GM19328 (cell line): ENCODE results near the gene TMCO4.
"Not testable (repeated sequence)": the region's sequence is repeated elsewhere in the genome, so short reads cannot be mapped to it uniquely, and the experiment has no call there.

Experiments used
- ATAC-seq: cut with Tn5 transposase; IDR thresholded peaks from one replicate; pipeline ENCODE4 v1.9.1; 2021; ENCODE audit warnings: mild to moderate bottlenecking, moderate library complexity; ENCODE audit not compliant: unreplicated experiment

TMCO4 gene

GRCh38 chr1:19814244-19814661 lies 14.5 kb upstream of the TMCO4 start:
- ATAC-seq: no peak

GRCh38 chr1:19813643-19813960 lies 13.9 kb upstream of the TMCO4 start:
- no peak for ATAC-seq

- no peak for ATAC-seq
Observed at GRCh38 chr1:19812875-19813642, 13.3 kb upstream of the TMCO4 start.

DNA sequence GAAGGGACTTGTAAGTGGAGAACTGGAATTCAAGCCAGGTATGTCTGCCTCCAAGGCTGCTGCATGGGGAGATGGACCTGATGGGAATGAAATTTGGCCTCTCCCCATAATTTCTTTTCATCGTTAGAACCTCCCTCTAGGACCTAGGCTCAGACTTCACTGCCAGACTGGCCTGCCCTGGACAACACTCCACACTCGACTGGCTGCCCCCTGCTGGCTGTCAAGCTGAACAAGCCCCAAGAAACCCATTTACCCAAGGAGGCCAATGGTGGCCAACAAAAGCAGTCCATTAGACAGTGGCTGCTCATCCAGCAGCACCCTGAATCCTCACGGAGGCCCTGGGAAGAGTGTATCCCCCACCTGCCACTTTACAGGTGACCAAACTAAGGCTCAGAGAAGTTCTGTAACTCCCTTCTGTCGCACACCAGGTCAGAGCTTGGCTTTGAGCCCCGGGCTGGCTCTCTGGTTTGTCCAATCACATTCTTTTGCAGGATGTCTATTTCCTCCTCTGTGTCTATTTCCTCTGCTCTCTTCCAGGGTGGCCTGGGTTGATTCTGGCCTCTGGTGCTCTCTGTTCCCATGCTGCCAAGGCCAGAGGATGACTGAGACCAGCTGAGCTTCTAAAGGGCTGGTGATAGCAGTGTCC lies 11.6 kb upstream of the TMCO4 start:
- ATAC-seq: no peak

- ATAC-seq: no peak
Observed at GRCh38 chr1:19809044-19809750, 9.5 kb upstream of the TMCO4 start.

DNA sequence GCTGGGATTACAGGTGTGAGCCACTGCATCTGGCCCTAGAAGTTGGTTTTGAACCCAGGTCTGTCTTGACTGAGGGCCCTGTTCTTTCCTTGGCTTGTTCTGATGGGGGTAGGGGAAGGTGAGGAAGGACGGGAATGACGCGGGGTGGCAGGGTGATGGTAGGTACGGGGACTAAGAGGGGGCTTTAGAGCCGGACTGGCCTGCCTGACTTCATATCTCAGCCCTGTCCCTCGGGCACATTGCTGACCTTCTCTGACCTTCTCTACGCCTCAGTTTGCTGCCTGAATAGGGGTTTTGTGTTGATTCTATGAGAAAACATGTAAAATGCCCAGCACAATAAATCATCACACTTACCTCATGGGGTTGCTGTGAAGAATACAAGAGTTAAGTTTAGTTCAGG lies 8.6 kb upstream of the TMCO4 start:
- no peak for ATAC-seq

DNA sequence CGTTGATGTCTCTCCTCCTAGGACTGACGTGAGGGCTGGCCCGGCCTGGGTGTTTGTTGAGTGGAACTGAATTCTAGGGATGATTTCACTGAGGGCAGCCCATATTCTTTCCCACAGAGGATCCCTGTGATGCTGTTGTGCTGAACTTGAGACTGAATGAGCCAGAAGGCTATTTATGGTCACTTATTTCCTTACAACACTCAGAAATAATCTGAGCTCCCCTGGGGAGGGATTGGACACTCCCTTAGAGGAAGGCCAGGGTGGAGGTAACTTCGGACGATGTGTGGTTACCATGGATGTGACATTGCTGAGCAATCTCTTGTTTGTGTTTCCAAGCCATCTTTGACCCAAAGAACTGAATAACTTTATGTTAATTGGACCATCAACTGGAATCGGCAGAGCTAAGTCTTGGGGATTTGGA lies 5.1 kb upstream of the TMCO4 start:
- ATAC-seq: no peak

- ATAC-seq: no peak
Observed at GRCh38 chr1:19802269-19802668, 2.6 kb upstream of the TMCO4 start.

DNA sequence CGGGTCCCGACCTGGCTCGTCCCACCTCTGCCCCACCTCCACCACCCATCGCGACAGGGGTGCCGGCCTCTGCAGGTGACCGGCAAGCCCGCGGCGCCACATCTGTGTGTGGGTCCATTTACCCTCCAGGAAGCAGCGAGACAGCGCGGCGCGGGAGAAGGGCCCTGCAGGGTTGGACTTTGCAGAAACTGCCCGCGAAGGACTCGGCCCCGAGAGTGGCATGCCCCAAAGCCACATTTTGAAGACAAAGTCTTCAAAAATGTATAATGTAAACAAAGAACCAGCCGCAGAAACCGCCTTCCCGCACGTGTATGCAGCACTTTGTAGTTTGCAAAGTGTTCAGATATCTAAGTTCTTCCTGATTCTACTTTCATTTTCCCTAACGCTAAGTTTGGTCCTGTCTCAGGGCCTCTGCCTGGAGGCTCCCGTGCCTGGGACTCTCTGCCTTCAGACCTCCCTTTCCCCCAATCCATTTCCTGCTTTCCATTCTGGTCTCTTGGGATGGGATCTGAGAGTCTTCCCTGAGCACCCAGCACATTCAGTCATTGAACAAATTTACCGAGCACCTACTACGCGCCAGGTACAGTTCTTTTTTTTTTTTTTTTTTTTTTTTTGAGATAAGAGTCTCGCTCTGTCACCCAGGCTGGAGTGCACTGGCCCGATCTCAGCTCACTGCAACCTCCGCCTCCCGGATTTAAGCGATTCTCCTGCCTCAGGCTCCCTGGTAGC lies 524 bp upstream of the TMCO4 start:
- ATAC-seq: no peak

DNA sequence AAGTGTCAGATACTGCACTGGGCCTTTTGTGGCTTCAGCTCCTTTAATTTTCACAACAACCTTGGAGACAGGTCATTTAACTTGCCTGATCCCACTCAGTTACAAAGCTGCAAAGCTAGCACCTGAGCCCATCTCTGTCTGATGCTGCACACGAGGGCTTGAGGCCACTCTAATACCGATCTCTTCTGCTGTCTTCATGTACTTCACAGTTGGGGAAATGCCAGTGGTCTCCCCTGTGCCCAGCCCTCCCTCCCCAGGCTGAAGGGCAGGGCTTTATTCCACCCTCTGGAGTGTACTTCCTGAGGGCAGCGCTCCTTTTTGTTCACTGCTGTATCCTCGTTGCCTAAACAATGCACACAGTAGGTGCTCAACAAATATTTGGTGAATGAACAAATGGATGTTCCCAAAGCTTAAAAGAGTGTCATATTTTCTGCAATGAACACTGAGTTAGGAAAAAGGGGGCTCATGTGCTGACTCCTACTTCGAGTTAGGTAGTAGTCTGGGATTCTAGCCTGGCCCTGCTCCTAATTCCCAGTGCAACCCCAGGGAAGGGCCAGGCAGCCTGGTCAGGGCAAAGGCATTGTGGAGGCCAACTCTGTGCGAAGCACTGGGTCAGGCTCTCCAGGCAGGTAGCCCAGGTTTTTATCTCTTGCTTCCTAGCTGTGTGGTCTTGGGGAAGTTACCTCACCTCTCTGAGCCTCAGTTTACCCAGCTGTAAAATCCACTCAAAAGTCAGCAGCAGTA lies 1.1 kb downstream of the TMCO4 start:
- ATAC-seq: no peak

DNA sequence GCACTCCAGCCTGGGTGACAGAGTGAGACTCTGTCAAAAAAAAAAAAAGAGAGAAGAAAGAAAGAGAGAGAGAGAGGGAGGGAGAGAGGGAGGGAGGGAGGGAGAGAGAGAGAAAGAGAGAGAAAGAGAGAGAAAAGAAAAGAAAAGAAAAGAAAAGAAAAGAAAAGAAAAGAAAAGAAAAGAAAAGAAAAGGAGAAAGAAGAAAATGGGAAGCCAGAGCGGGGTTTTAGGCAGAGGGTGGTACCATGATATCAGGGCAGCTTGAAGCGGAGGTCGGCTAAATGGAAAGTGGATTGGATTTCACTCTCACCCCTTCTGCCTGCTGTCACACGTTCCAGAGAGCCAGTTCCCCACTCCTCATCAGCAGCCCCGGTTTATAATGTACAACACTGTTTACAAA lies 1.9 kb downstream of the TMCO4 start:
- no peak for ATAC-seq

GRCh38 chr1:19794583-19794982 lies 5.1 kb downstream of the TMCO4 start:
- no peak for ATAC-seq

GRCh38 chr1:19793360-19794046 lies 6.2 kb downstream of the TMCO4 start:
- ATAC-seq: no peak

DNA sequence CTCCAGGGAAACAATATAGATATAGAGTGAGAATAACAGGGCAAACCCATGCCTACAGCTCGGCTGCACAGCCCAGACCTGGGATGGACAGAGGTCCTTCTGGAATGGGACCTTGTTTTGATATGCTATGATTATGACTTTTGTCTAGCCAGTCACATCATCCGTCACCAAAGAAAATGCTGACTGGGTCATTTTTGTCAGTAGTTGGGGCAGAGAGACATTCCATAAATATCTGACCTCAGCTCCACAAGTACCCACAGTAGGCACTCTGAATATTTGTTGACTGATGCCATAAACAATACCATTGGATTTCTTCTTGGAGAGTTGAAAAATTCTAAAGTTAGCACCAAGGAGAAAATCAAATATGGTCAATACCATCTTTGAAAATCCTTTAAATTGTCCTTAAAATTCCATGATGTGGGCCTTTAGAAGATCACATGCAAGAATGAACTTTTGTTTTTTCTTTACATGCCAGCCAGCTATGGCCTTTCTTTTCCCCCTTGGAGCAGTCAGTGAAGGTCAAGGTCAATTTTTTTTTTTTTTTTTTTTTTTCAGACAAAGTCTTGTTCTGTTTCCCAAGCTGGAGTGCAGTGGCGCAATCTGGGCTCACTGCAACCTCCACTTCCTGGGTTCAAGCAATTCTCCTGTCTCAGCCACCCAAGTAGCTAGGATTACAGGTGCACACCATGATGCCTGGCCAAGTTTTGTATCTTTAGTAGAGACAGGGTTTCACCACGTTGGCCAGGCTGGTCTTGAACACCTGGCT lies 7.3 kb downstream of the TMCO4 start:
- no peak for ATAC-seq

GRCh38 chr1:19790061-19790975 lies 9.4 kb downstream of the TMCO4 start:
- ATAC-seq: not testable (repeated sequence)

DNA sequence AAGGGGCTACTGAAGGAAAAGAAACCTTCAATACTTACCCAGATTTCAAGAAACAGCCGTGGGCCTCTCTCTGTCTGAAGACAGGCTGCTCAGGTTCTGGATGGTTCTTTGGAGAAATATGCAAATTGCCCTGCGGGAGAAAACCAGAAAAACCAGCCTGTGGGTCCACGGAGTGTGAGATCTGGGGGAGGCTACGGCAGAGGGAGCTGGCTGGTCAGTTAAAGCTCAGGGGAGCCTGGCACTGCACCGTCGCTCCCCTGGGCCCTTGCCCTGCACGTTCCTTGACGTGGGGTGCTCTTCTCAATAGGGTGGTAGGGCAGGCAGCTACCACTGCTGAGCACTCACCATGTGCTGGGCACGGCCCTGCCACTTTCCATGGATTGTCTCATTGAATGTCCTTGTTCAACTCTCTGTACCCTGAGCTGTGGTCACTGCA lies 12.7 kb downstream of the TMCO4 start:
- ATAC-seq: no peak

- no peak for ATAC-seq
Observed at GRCh38 chr1:19785660-19786059, 14.1 kb downstream of the TMCO4 start.

DNA sequence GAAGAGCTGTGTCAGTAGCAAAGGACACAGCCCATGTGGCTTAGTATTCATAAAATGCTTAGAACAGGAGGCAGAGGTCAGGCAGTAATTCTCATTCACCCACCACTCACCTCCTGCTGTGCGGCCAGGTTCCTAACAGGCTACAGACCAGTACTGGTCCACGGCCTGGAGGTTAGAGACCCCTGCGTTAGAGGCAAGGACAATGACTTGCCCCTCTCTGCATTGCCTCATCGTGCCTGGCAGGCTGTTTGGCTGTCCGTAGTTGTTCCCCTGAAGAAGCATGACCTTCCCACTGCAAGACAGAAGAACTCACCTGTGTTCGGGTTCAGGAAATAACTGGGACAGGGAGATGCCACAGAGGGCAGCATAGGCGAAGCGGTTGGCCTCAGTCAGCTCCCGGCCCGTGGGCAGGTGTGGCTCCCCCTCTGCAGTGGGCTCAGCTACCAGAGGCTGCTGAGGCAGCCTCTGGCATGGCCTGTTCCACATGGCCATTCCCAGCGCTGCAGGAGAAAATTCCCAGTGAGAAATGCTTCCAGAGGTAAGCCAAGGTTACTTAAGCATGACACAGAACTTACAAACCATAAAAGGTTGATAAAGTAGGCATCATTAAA lies 19.3 kb downstream of the TMCO4 start:
- no peak for ATAC-seq
